Measurements from ENCODE around the gene ARNT2.

GRCh38 chr15:80492409-80492808 is 88.2 kb downstream of the ARNT2 start:
- TF ChIP-seq CTCF (conservative IDR thresholded peaks at IDR 0.05; ENCODE audit: low read depth in 2 of 2) (no peak), EZH2 (IDR thresholded peaks at IDR 0.05; ENCODE audit: low read depth, unreplicated experiment) (no peak)
